IMR-90 (cell line): Measurements from ENCODE around the gene OLFM4. TPM values are rescaled to one million over a fixed set of nuclear protein-coding genes. Genes with fewer than 3 reads are reported as not detected.

ENCODE experiments used
- ATAC-seq: fragments of 200-7000 bp; cut with Tn5 transposase; 2 replicates; pipeline ENCODE4 v1.9.1; 2020; ENCODE audit warnings: low read depth, mild to moderate bottlenecking, moderate library complexity
- BruUV-seq: library from RNA; stranded (reverse); fragments of 400-500 nt; replicated peaks from 2 replicates; lab custom pipeline; 2021; lab: Mats Ljungman, UMichigan
- CTCF ChIA-PET: fragments of 300-600 bp; formaldehyde crosslinking; extraction: SDS; loops from one replicate; lab custom pipeline; 2021; ENCODE audit warnings: antibody characterized with exemption; lab: Yijun Ruan, JAX
- POLR2A ChIA-PET: fragments of 300-600 bp; sonication (Branson Sonifier 250); formaldehyde crosslinking; loops from one replicate; lab custom pipeline; 2022; ENCODE audit warnings: antibody characterized with exemption; ENCODE audit not compliant: unreplicated experiment; lab: Charles Lee
- DNase-seq: peaks from one replicate; pipeline ENCODE4 v3.0.0; 2013
- H2AFZ ChIP-seq: replicated peaks from 2 replicates; pipeline ENCODE3; 2013; ENCODE audit warnings: low read length, mild to moderate bottlenecking; ENCODE audit not compliant: poor library complexity
- H2AK5ac ChIP-seq: 2 replicates; pipeline ENCODE4 v1.6.1; 2013; ENCODE audit warnings: low read depth, low read length, inconsistent platforms
- H2AK9ac ChIP-seq: replicated peaks from 2 replicates; pipeline ENCODE3; 2013; ENCODE audit warnings: mild to moderate bottlenecking, low read depth, low read length, moderate library complexity; ENCODE audit not compliant: poor library complexity
- H2BK120ac ChIP-seq: 2 replicates; pipeline ENCODE4 v1.6.1; 2013; ENCODE audit warnings: low read depth, low read length, inconsistent platforms
- H2BK15ac ChIP-seq: 3 replicates; pipeline ENCODE4 v1.6.1; 2013; ENCODE audit warnings: low read depth, low read length, inconsistent platforms
- H2BK20ac ChIP-seq: 2 replicates; pipeline ENCODE4 v1.6.1; 2013; ENCODE audit warnings: low read depth, mild to moderate bottlenecking, inconsistent platforms, low read length, moderate library complexity
- H2BK5ac ChIP-seq: 2 replicates; pipeline ENCODE4 v1.6.1; 2013; ENCODE audit warnings: mild to moderate bottlenecking, low read depth, low read length, inconsistent platforms; ENCODE audit not compliant: poor library complexity, severe bottlenecking
- H3K14ac ChIP-seq: replicated peaks from 2 replicates; pipeline ENCODE4 v1.6.1; 2013; ENCODE audit warnings: low read depth, low read length, inconsistent platforms
- H3K18ac ChIP-seq: 2 replicates; pipeline ENCODE4 v1.6.1; 2013; ENCODE audit warnings: low read depth, low read length, control low read depth
- H3K23ac ChIP-seq: 2 replicates; pipeline ENCODE4 v1.6.1; 2013; ENCODE audit warnings: low read depth, low read length, inconsistent platforms
- H3K27ac ChIP-seq: 2 replicates; pipeline ENCODE4 v1.5.1; 2013; ENCODE audit warnings: mild to moderate bottlenecking, control low read depth, low read length; ENCODE audit not compliant: insufficient read depth
- H3K27me3 ChIP-seq: 2 replicates; pipeline ENCODE4 v1.6.1; 2013; ENCODE audit warnings: low read length; ENCODE audit not compliant: control insufficient read depth, insufficient read depth
- H3K36me3 ChIP-seq: 2 replicates; pipeline ENCODE4 v1.6.1; 2013; ENCODE audit warnings: low read length, mixed read lengths; ENCODE audit not compliant: control insufficient read depth, insufficient read depth
- H3K4ac ChIP-seq: 2 replicates; pipeline ENCODE4 v1.6.1; 2013; ENCODE audit warnings: low read depth, low read length, inconsistent platforms
- H3K4me1 ChIP-seq: 2 replicates; pipeline ENCODE4 v1.6.1; 2013; ENCODE audit warnings: low read length, mixed read lengths; ENCODE audit not compliant: control insufficient read depth, insufficient read depth
- H3K4me2 ChIP-seq: 2 replicates; pipeline ENCODE4 v1.6.1; 2013; ENCODE audit warnings: low read depth, mild to moderate bottlenecking, control low read depth, low read length, moderate library complexity
- H3K4me3 ChIP-seq: 2 replicates; pipeline ENCODE4 v1.5.1; 2013; ENCODE audit warnings: low read depth, mild to moderate bottlenecking, control low read depth, low read length, moderate library complexity; ENCODE audit not compliant: insufficient read depth
- H3K56ac ChIP-seq: 2 replicates; pipeline ENCODE4 v1.6.1; 2013; ENCODE audit warnings: low read length, inconsistent platforms; ENCODE audit not compliant: insufficient read depth; ENCODE audit errors: extremely low read depth
- H3K79me1 ChIP-seq, 2 experiments: 2 replicates each; pipeline ENCODE4 v1.6.1; 2013; ENCODE audit warnings: low read length in 2 of 2, inconsistent platforms in 1 of 2, low read depth in 1 of 2
- H3K9ac ChIP-seq: 2 replicates; pipeline ENCODE4 v1.6.1; 2013; ENCODE audit warnings: low read depth, low read length, control low read depth
- H3K9me1 ChIP-seq: 2 replicates; pipeline ENCODE4 v1.6.1; 2013; ENCODE audit warnings: low read length, inconsistent platforms; ENCODE audit not compliant: insufficient read depth
- H3K9me3 ChIP-seq: 2 replicates; pipeline ENCODE4 v1.6.1; 2013; ENCODE audit warnings: low read length; ENCODE audit not compliant: control insufficient read depth, insufficient read depth
- H4K20me1 ChIP-seq: 2 replicates; pipeline ENCODE4 v1.6.1; 2013; ENCODE audit warnings: low read length, inconsistent platforms; ENCODE audit not compliant: insufficient read depth
- H4K5ac ChIP-seq: 2 replicates; pipeline ENCODE4 v1.6.1; 2013; ENCODE audit warnings: mild to moderate bottlenecking, low read depth, low read length, control low read depth
- H4K8ac ChIP-seq, 2 experiments: 2 replicates each; pipeline ENCODE4 v1.6.1; 2013; ENCODE audit warnings: low read depth in 2 of 2, low read length in 2 of 2, control low read depth in 1 of 2, inconsistent platforms in 1 of 2
- H4K91ac ChIP-seq: 2 replicates; pipeline ENCODE4 v1.6.1; 2013; ENCODE audit warnings: low read depth, low read length, inconsistent platforms; ENCODE audit not compliant: insufficient read depth
- CEBPB ChIP-seq: IDR thresholded peaks from 2 replicates; pipeline ENCODE4 v1.6.1; 2012; ENCODE audit warnings: low read depth, low read length, improper control_type of control experiment
- CHD1 ChIP-seq: IDR thresholded peaks from 2 replicates; pipeline ENCODE4 v1.6.1; 2012; ENCODE audit warnings: low read depth, low read length, improper control_type of control experiment
- FOS ChIP-seq: fragments of 150-350 bp; IDR thresholded peaks from 2 replicates; pipeline ENCODE4 v1.6.1; 2016; ENCODE audit warnings: low read depth, low read length
- MAFK ChIP-seq: IDR thresholded peaks from 2 replicates; pipeline ENCODE4 v1.6.1; 2012; ENCODE audit warnings: low read depth, low read length, improper control_type of control experiment
- MXI1 ChIP-seq: IDR thresholded peaks from 2 replicates; pipeline ENCODE4 v1.6.1; 2012; ENCODE audit warnings: low read depth, mild to moderate bottlenecking, low read length, moderate library complexity, borderline replicate concordance
- NFE2L2 ChIP-seq: fragments of 150-350 bp; IDR thresholded peaks from 2 replicates; pipeline ENCODE4 v1.6.1; 2016; ENCODE audit warnings: low read depth, mild to moderate bottlenecking, low read length
- POLR2A ChIP-seq: IDR thresholded peaks from 2 replicates; pipeline ENCODE4 v1.6.1; 2012; ENCODE audit warnings: mild to moderate bottlenecking, low read depth, low read length
- RAD21 ChIP-seq: IDR thresholded peaks from 2 replicates; pipeline ENCODE4 v1.6.1; 2012; ENCODE audit warnings: low read length, improper control_type of control experiment
- RCOR1 ChIP-seq: IDR thresholded peaks from 2 replicates; pipeline ENCODE4 v1.6.1; 2012; ENCODE audit warnings: mild to moderate bottlenecking, low read length, improper control_type of control experiment; ENCODE audit not compliant: insufficient replicate concordance
- USF2 ChIP-seq: fragments of 150-350 bp; IDR thresholded peaks from 2 replicates; pipeline ENCODE4 v1.6.1; 2017; ENCODE audit warnings: mild to moderate bottlenecking, antibody characterized with exemption, low read length, low read depth
- WGBS, 2 experiments: methylation state at CpG; one replicate each; pipeline versions ENCODE4 v1.1.5 to v1.1.7; 2013; ENCODE audit warnings: missing lambda C conversion rate in 2 of 2; ENCODE audit not compliant: insufficient read length in 1 of 2; ENCODE audit errors: extremely low coverage in 2 of 2; 5-methylcytosine and 5-hydroxymethylcytosine counted together
- dilution Hi-C: fragments of 300-500 bp; cut with HindIII; formaldehyde crosslinking; loops from one replicate; pipeline ENCODE4 v1.14.3; 2018; ENCODE audit warnings: low sequenced_read_pairs; ENCODE audit not compliant: unreplicated experiment
- in situ Hi-C: fragments of 300-500 bp; cut with MboI; formaldehyde crosslinking; loops from 3 replicates; pipeline ENCODE4 v1.14.3; 2019; ENCODE audit warnings: low sequenced_read_pairs, inconsistent platforms, mixed read lengths
- intact Hi-C: fragments of 100-400 bp; cut with micrococcal nuclease; formaldehyde crosslinking; loops from 2 replicates; pipeline ENCODE4 v1.10.0; 2022
- polyA plus RNA-seq, 3 experiments: library from polyadenylated mRNA; depleted of rRNA; stranded (reverse); fragments of >200 nt; gene quantifications; 2 replicates each; pipeline ENCODE4 v1.2.3, GENCODE V29; 2012; ENCODE audit warnings: low replicate concordance in 1 of 3
- total RNA-seq: library from RNA; depleted of rRNA; stranded (reverse); fragments of >200 nt; gene quantifications from 2 replicates; pipeline ENCODE4 v1.2.3, GENCODE V29; 2012

Gene OLFM4
- total and polyA plus RNA-seq, 2 of the 4 experiments (the other 2 are of a cell fraction), result not detected

- ChIA-PET CTCF (no interaction called here), POLR2A (no interaction called here)
- Histone ChIP-seq H2BK20ac (no peak overlapping the region), H3K56ac (no peak overlapping the region), H3K23ac (no peak overlapping the region), H3K9me3 (peaks cover 3% of the 10 kb centered on the region; the same call in 1 of the 2 replicates), H2BK5ac (no peak overlapping the region), H3K9ac (no peak overlapping the region), H4K91ac (no peak overlapping the region), H3K27me3 (no peaks in the 10 kb centered on the region), H3K4me3 (no peak overlapping the region), H3K79me1 (no peaks in the 10 kb centered on the region), H4K5ac (no peak overlapping the region), H3K9me1 (no peaks in the 10 kb centered on the region), H2AFZ (no peak overlapping the region), H4K20me1 (no peaks in the 10 kb centered on the region), H3K4me2 (no peak overlapping the region), H3K18ac (no peak overlapping the region), H2BK120ac (no peak overlapping the region), H3K27ac (no peak overlapping the region), H3K36me3 (no peaks in the 10 kb centered on the region), H4K8ac (no peak overlapping the region), H3K4me1 (no peaks in the 10 kb centered on the region), H2AK9ac (no peak overlapping the region), H2AK5ac (no peak overlapping the region), H3K14ac (no peak overlapping the region), H3K4ac (no peak overlapping the region), H2BK15ac (no peak overlapping the region)
- intact Hi-C loops, result no loop called here
- TF ChIP-seq RCOR1, result no peak
- TF ChIP-seq POLR2A, result no peak
- TF ChIP-seq CHD1, result no peak
- TF ChIP-seq NFE2L2, result no peak
- TF ChIP-seq FOS, result no peak
- TF ChIP-seq USF2, result no peak
- TF ChIP-seq MXI1, result no peak
- no peak for TF ChIP-seq CEBPB
- no peak for TF ChIP-seq RAD21
- no peak for TF ChIP-seq MAFK
- in situ Hi-C loops, result no loop called here
- DNase-seq (no peak), ATAC-seq (no peak)
- dilution Hi-C loops, result no loop called here
- no CpG with 5 or more reads among the region's 7 CpGs for WGBS, 2 experiments
- no TSS peak for BruUV-seq
Measured at GRCh38 chr13:53050151-53050550, 21.5 kb downstream of the OLFM4 start.
